HG02840 (cell line): ENCODE data around the gene RPTOR.
"Not testable (repeated sequence)": the region's sequence is repeated elsewhere in the genome, so short reads cannot be mapped to it uniquely, and the experiment has no call there.

ENCODE experiments used
- ATAC-seq: cut with Tn5 transposase; IDR thresholded peaks from one replicate; pipeline ENCODE4 v1.9.1; 2021; ENCODE audit warnings: mild to moderate bottlenecking, moderate library complexity, moderate number of reproducible peaks; ENCODE audit not compliant: unreplicated experiment, low FRiP score

The RPTOR gene

DNA sequence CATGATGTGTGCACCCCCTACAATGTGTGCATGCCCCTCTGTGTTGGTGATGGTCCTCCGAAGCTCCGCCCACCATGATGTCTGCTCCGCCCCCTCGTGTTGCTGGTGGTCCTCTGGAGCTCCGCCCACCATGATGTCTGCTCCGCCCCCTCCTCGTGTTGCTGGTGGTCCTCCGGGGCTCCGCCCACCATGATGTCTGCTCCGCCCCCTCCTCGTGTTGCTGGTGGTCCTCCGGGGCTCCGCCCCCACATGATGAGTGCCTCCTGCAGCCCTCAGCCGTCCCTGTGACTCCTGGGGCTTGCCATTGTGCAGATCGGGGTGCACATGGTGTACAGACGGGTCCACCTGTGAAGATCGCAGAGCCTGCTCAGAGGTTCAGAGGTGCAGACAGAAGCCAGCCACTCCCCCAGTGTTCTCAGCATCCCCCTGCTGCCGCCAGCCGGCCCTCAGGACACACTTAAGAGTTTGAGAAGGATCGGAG, 317.9 kb downstream of the RPTOR start:
- no peak for ATAC-seq

- no peak for ATAC-seq
Observed at GRCh38 chr17:80862978-80863377, 318.3 kb downstream of the RPTOR start.

DNA sequence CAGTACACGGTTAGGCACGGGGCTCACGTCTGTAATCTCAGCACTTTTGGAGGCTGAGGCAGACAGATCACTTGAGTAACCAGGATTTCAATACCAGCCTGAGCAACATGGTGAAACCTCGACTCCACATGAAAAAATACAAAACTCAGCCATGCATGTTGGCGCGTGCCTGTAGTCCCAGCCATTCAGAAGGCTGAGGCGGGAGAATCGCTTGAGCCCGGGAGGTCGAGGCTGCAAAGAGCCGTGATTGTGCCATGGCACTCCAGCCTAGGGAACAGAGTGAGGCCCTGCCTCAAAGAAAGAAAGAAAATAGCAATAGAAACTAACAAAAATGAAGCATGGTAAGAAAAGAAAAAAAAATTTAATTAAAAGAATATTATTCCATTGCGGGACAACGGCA, 319.0 kb downstream of the RPTOR start:
- ATAC-seq: no peak

GRCh38 chr17:80864751-80865150, 320.1 kb downstream of the RPTOR start:
- no peak for ATAC-seq

DNA sequence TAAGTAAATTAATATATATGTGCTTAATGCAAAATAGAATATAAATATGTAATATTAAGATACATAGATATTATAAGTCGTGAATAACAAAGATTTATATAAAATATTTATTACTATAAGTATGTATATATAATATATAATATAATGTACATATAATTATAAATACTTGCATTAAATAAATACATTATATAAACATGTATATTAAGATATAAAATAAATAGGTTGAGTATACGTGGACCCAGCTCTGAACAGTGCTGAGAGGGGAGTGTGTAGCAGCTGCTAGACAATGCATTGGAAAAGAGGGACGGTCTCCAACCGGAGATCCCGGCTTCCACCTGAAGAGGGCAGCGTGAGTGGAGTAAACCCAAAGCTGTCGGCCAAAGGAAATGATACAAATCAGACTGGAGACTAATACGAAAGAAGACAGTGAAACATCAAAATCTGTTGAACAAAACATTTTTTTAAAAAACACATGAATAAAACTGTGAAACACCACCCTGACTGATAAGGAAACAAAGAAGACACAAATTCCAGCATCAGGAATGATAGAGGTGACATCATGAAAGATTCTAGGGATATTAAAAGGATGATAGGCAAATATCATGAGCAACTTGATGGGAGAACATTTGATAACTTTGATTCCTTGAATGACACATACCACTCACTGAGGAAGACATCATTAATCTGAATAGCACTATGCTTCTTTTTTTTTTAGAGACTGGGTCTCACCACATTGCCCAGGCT, 321.6 kb downstream of the RPTOR start:
- no peak for ATAC-seq

- ATAC-seq: no peak
Observed at GRCh38 chr17:80868022-80868609, 323.5 kb downstream of the RPTOR start.

- ATAC-seq: no peak
Observed at GRCh38 chr17:80869481-80870145, 325.0 kb downstream of the RPTOR start.

GRCh38 chr17:80870401-80870800, 325.8 kb downstream of the RPTOR start:
- ATAC-seq: no peak

- ATAC-seq: no peak
Observed at GRCh38 chr17:80871341-80871740, 326.7 kb downstream of the RPTOR start.

GRCh38 chr17:80872001-80872500, 327.4 kb downstream of the RPTOR start:
- no peak for ATAC-seq

GRCh38 chr17:80872501-80873306, 328.1 kb downstream of the RPTOR start:
- ATAC-seq: no peak

GRCh38 chr17:80873307-80873951, 328.8 kb downstream of the RPTOR start:
- ATAC-seq: no peak

DNA sequence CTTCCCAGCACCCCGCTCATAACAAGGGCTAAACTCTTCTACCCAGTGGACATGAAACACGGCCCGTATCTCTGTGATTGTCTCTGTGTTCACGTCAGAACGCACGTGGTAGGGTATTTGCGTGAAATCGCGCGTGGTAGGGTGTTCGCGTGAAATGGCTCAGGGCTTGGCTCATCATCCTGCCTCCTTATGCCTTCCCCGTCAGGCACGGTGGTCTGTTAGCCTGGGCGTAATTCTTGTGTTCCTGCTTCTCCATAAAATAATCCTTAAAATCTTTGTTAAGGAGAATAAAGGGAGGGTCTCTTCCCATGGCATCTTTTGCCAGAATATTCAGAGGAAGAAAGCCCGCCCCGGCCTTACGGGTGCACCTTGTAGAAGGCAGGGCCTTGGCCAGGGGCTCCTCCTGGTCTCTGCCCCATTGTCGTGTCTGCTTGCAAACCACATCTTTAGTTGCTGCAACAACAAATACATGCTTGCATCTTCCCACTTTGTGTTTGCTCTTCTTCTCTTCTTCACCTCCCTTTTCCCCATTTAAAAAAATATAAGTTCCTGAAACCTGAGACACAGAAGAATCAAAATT, 330.3 kb downstream of the RPTOR start:
- ATAC-seq: no peak

- not testable (repeated sequence) for ATAC-seq
Observed at GRCh38 chr17:80875480-80875995, 330.9 kb downstream of the RPTOR start.

- ATAC-seq: not testable (repeated sequence)
Observed at GRCh38 chr17:80876456-80876949, 331.9 kb downstream of the RPTOR start.

DNA sequence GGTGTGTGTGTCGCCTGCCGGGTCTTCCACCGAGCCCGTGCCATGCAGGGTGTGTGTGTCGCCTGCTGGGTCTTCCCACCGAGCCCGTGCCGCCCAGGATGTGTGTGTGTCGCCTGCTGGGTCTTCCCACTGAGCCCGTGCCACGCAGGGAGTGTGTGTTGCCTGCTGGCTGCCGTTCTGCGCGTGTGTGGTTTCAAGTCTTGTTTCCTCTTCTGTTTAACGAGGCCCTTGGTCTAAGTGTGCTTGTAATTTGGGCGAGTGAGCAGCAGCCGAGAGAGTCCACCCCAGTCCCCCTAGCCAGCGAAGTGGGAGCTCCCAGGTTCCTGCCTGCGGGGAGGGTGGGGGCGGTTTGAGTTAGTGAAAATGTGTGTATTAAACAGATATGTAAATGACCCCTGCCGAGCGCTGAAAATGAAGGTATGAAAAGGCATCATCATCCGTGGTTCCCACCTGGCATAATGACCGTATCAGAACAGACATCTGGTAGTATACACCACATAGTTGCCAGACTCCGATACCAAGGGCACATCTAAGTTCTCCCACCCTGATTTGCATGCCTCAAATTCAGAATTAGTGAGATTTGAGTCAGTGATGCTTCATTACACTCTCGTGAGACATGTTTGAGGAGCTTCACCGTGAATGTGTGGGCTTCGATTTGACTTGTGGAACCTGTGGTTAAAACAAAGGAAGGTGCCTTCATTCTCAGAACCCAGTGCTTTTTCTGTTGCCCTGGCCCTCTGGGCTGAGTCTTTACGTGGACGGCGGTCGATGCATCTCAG, 332.5 kb downstream of the RPTOR start:
- peak; percentile 63 for ATAC-seq

DNA sequence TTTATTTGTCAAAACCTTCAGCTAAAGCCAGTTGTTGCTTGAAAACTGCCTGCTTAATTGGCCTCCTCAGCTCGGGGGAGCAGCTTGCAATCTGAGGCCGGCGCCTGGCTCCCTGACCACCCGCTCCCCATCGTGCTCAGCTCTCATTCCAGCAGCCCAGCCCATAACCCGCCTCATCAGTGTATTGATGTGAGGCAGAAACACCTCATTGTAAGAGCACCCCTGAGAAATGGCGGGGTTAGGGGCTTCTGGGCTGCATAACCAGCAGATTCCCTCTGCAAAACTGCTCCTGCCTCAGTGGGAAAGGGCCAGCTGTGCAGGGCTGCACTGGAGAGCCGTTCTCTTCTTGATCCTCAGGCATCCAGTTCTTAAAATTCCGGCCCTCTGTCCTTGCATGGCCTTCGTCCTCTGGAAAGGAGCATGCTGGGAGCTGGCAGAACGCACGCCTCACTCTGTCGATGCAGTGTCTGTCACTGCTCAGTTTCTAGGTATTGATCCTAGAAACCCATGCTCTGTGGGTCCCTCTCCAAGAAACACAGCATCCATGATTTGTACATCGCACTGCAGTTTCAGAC, 333.2 kb downstream of the RPTOR start:
- no peak for ATAC-seq
